HFFc6 (cell line): ENCODE measurements around the gene DUSP22. TPM values are rescaled to one million over a fixed set of nuclear protein-coding genes. Genes with fewer than 3 reads are reported as not detected.

Source experiments
- DNase-seq: peaks from one replicate; pipeline ENCODE4 v3.0.0-alpha.2; 2018
- H3K27ac Mint-ChIP-seq: 2 replicates; pipeline ENCODE4 v1.8.0; 2020; ENCODE audit warnings: mild to moderate bottlenecking, mixed read lengths
- H3K27me3 Mint-ChIP-seq: 2 replicates; pipeline ENCODE4 v1.8.0; 2021; ENCODE audit warnings: mild to moderate bottlenecking, moderate library complexity, mixed read lengths; ENCODE audit not compliant: insufficient read depth
- H3K36me3 Mint-ChIP-seq: 2 replicates; pipeline ENCODE4 v1.8.0; 2021; ENCODE audit warnings: low read depth, mixed read lengths
- H3K4me1 Mint-ChIP-seq: 2 replicates; pipeline ENCODE4 v1.8.0; 2020; ENCODE audit warnings: low read depth, mixed read lengths
- H3K4me3 Mint-ChIP-seq: 2 replicates; pipeline ENCODE4 v1.8.0; 2020; ENCODE audit warnings: mild to moderate bottlenecking, moderate library complexity, mixed read lengths
- H3K9me3 Mint-ChIP-seq: 2 replicates; pipeline ENCODE4 v1.8.0; 2020; ENCODE audit warnings: mild to moderate bottlenecking, mixed read lengths
- total RNA-seq, 6 experiments: library from RNA; stranded (reverse); fragmentation: NEBNext Ultra II Directional; extraction: Animal tissue kit (Norgen Biotek cat#: 25700); gene quantifications; 2 replicates in 1 of 6; 3 replicates in 5 of 6; pipeline ENCODE4 v1.2.3, GENCODE V29; 2021
- TF ChIP-seq, protein P1 (sequence below): fragments of 200-600 bp; sonication (generic); IDR thresholded peaks from 2 replicates; pipeline ENCODE4 v1.5.0; 2021; ENCODE audit warnings: antibody characterized with exemption, mild to moderate bottlenecking

DUSP22 gene
- total RNA-seq, 6 experiments from 2014 or later: 6.8 to 11.9 (median 9.2) TPM

DNA sequence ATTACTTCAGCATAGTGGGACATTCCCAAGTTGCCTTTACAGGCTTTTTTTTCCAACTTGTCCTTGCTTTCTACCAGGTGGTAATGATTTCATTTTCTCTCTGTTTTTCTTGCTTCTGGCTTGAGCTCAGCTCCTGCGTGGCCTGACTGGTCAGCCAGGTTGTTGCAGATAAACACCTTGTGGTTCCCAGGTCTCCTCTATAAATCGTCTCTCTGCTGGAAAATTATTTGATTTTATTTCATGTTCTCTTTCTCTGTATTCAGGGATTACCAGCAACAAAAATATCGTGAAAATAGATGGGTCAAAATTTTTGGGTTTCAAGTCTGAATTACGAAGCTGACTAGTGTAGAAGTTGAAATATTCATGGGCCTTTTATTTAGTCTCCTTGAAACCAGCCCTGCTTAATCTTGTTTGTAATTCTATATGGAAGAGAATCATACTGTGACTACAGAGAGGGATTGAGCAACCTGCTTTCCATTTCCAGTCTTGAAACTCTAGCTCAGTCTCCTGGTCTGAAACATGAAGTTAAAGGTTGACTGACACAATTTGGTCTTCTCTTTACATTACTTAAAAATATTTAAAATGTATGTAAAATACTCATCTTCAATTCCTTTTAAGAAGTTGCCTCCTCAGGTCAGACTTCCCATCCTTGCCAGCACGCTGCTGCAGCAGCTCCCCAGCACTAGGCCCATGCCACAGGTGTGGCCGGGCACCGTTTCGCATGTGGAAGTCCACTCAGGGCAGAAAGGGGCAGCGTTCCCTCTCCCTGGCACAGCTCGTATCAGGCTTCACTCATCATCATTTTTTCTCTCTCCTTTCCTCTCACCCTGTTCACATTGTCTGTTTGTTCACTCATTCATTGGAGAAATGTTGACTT, 7.1 kb downstream of the DUSP22 start:
- H3K4me1 Mint-ChIP-seq: no peaks in the 10 kb centered on the region
- H3K4me3 Mint-ChIP-seq: no peak overlapping the region
- no peaks in the 10 kb centered on the region; the same call in 1 of the 2 replicates for H3K9me3 Mint-ChIP-seq
- TF ChIP-seq, protein P1, sequence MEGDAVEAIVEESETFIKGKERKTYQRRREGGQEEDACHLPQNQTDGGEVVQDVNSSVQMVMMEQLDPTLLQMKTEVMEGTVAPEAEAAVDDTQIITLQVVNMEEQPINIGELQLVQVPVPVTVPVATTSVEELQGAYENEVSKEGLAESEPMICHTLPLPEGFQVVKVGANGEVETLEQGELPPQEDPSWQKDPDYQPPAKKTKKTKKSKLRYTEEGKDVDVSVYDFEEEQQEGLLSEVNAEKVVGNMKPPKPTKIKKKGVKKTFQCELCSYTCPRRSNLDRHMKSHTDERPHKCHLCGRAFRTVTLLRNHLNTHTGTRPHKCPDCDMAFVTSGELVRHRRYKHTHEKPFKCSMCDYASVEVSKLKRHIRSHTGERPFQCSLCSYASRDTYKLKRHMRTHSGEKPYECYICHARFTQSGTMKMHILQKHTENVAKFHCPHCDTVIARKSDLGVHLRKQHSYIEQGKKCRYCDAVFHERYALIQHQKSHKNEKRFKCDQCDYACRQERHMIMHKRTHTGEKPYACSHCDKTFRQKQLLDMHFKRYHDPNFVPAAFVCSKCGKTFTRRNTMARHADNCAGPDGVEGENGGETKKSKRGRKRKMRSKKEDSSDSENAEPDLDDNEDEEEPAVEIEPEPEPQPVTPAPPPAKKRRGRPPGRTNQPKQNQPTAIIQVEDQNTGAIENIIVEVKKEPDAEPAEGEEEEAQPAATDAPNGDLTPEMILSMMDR: no peak
- H3K36me3 Mint-ChIP-seq: no peaks in the 10 kb centered on the region
- no peak overlapping the region for H3K27ac Mint-ChIP-seq
- no peak for DNase-seq
- H3K27me3 Mint-ChIP-seq: no peaks in the 10 kb centered on the region; the same call in 1 of the 2 replicates

DNA sequence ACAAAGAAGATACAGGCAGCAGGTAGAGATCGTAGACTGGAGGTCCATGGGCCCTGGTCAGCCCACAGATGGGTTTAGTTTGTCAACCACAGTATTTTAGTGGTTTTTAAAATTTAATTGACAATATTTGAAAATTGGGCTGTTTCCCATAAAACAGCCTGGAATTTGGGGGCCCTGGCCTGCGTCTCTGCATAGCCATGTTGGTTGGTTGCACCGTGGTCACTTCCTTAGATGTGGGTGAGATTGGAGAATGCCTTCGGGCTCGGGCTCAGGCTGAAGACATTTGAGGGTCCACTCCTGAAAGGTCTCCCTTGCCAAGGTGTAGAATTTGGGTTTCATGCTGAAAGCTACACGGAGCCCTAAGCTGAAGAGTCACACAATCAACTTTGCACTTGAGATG, 7.7 kb downstream of the DUSP22 start:
- H3K4me3 Mint-ChIP-seq: no peak overlapping the region
- DNase-seq: no peak
- TF ChIP-seq, protein P1: no peak
- no peaks in the 10 kb centered on the region; the same call in 1 of the 2 replicates for H3K27me3 Mint-ChIP-seq
- H3K9me3 Mint-ChIP-seq: peaks cover 5% of the 10 kb centered on the region
- no peak overlapping the region for H3K27ac Mint-ChIP-seq
- H3K4me1 Mint-ChIP-seq: no peaks in the 10 kb centered on the region
- no peaks in the 10 kb centered on the region; the same call in 1 of the 2 replicates for H3K36me3 Mint-ChIP-seq

DNA sequence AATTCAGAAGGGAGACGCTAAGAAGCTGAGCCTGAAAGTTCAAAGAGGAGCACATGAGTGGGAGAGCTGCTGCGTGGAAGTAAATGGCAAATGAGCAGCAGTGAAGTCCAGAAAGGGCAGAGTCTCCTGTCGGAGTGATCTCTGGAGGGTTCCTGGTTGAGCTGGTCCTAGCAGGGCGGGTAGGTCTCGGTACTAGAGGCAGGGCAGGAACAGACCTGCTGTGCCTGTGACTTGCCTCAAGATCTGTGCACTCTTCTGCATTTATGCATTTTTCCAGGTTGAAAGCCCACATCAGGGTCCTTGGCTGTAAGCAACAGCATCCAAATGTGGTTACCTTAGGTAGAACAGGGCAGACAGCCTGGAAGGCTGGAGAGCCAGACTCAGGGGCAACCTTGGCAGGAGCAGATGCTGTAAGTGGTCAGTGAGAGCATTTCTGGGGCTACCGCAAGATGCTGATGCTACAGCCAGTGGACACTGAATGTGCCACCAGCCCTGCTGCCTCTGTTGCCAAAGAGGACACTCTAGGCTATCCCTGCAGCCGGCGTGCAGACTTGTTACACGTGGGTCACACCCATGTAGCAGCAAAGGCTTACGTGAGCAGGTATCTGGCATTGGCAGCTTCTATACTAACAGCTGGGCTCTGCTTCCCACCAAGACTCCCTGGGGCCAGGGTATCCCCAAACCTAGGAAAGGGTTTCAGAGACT, 8.4 kb downstream of the DUSP22 start:
- no peaks in the 10 kb centered on the region; the same call in 1 of the 2 replicates for H3K36me3 Mint-ChIP-seq
- DNase-seq: no peak
- no peak overlapping the region for H3K27ac Mint-ChIP-seq
- no peaks in the 10 kb centered on the region; the same call in 1 of the 2 replicates for H3K27me3 Mint-ChIP-seq
- H3K4me3 Mint-ChIP-seq: no peak overlapping the region
- TF ChIP-seq, protein P1: no peak
- peaks cover 5% of the 10 kb centered on the region; the same call in 1 of the 2 replicates for H3K9me3 Mint-ChIP-seq
- no peaks in the 10 kb centered on the region for H3K4me1 Mint-ChIP-seq

DNA sequence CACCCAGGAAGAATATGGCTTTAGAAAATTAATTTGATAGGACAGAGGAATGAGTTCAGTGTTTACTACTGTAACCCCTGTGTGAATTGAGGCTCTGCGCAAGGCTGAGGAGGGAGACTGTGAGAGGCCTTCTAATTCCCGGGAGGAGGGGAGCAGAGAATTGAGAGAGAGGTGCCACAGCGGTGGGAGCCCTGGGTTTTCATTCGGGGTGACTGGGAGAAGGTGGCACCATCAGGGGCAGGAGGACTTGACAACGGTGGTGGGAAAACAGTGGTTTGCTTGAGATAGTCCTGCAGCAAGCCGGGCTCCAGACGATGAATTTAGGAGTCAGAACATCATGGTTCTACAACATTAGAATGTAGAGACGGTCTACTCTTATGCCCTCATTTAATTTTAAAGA, 9.2 kb downstream of the DUSP22 start:
- no peaks in the 10 kb centered on the region for H3K4me1 Mint-ChIP-seq
- no peaks in the 10 kb centered on the region; the same call in 1 of the 2 replicates for H3K27me3 Mint-ChIP-seq
- no peak overlapping the region for H3K27ac Mint-ChIP-seq
- H3K4me3 Mint-ChIP-seq: no peak overlapping the region
- peaks cover 5% of the 10 kb centered on the region; the same call in 1 of the 2 replicates for H3K9me3 Mint-ChIP-seq
- no peak for DNase-seq
- TF ChIP-seq, protein P1: no peak
- no peaks in the 10 kb centered on the region; the same call in 1 of the 2 replicates for H3K36me3 Mint-ChIP-seq

DNA sequence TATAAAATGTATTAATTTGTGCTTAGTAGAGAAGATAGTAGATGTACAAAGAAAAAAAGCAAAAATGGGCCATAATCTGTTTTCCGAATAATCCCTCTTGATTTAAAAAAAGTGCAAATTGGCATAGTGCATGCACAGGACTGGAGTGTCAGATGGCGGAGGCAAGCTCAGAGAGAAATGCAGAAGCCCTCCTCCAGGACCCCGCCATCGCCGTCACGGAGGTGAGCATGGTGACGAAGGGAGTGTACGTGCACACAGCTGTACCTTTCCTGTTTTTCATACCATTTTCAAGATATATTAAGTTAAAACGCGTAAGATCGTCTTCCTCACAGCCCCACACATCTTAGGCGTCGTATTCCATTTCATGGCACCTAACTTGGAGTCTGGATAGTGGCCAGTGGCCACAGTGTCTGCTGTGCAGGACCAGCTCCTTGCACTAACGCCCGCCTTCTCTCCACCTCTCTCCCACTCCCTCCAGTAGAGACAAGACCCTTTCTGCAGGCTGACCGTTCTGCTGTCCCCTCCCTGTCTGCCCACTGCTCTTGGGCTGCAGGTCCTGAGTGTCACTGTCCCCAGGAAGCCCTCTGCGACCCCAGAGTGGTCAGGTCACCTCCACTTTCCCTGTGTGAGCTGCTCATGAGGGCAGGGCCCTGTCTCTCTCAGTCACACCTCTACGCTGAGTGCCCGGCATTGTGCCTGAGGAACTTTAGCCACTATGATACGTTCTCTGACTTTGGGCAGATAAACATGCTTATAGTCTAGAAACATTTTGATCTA, 9.8 kb downstream of the DUSP22 start:
- Mint-ChIP-seq H3K27ac (no peak overlapping the region), H3K4me3 (no peak overlapping the region), H3K4me1 (no peaks in the 10 kb centered on the region), H3K36me3 (no peaks in the 10 kb centered on the region; the same call in 1 of the 2 replicates), H3K9me3 (peaks cover 5% of the 10 kb centered on the region; the same call in 1 of the 2 replicates), H3K27me3 (no peaks in the 10 kb centered on the region; the same call in 1 of the 2 replicates)
- TF ChIP-seq, protein P1: no peak
- no peak for DNase-seq
